ENCODE measurements around the gene AADACL4.

Gene AADACL4

DNA sequence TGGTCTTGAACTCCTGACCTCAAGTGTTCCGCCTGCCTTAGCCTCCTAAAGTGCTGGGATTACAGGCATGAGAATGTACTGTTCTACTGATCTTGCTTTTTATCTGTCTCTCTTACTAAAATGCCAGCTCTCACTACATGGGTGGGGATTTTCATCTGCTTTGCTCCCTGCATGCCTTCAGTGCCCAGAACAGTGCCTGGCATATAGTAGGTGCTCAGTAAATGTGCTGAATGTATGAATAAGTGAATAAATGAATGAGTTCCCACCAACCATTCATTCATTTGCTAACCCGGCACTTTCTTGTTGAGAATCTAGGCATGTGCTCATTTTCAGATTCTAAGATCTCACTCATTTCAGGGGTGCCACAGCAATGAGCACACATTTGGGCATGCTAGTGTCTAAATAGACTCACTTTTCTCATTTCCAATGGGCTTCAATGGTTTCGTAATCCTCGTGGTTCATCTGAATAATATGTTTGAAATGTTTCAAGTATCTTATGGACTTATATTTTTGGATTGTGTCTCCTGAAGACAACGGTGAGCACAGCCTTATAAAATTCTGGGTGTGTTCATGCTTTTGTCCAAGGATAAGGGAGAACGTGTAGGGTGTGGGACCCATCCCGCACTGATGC, 33.5 kb upstream of the AADACL4 start:
- TF ChIP-seq, protein P1, sequence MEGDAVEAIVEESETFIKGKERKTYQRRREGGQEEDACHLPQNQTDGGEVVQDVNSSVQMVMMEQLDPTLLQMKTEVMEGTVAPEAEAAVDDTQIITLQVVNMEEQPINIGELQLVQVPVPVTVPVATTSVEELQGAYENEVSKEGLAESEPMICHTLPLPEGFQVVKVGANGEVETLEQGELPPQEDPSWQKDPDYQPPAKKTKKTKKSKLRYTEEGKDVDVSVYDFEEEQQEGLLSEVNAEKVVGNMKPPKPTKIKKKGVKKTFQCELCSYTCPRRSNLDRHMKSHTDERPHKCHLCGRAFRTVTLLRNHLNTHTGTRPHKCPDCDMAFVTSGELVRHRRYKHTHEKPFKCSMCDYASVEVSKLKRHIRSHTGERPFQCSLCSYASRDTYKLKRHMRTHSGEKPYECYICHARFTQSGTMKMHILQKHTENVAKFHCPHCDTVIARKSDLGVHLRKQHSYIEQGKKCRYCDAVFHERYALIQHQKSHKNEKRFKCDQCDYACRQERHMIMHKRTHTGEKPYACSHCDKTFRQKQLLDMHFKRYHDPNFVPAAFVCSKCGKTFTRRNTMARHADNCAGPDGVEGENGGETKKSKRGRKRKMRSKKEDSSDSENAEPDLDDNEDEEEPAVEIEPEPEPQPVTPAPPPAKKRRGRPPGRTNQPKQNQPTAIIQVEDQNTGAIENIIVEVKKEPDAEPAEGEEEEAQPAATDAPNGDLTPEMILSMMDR (IDR thresholded peaks at IDR 0.05; ENCODE audit: low read depth, low read length, missing control alignments) = no peak
- no peak for DNase-seq (ENCODE audit: low read depth)
- H3K4me3 ChIP-seq (ENCODE audit: low read depth, low read length) = no peak overlapping the region

DNA sequence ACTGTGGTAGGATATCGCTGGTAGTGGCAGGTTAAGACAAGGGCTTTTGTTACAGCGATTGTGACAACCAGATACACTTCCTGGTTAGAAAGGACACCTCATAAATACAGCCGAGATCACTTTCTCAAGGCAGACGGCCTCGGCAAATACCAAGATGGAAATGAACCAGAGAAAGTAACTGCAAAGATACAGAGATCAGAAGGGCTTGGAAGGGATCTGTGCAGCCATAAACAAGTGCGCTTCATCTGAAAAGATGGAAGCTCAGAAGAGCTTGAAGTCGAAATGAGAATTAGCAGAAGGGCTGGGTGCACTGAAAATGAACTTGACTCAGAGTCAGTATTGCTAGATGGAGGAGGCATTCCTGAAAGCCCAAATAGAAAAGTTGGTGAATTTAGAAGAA, 32.9 kb upstream of the AADACL4 start:
- DNase-seq (ENCODE audit: low read depth) = no peak
- TF ChIP-seq, protein P1 (IDR thresholded peaks at IDR 0.05; ENCODE audit: low read depth, low read length, missing control alignments) = no peak
- H3K4me3 ChIP-seq (ENCODE audit: low read depth, low read length) = no peak overlapping the region

DNA sequence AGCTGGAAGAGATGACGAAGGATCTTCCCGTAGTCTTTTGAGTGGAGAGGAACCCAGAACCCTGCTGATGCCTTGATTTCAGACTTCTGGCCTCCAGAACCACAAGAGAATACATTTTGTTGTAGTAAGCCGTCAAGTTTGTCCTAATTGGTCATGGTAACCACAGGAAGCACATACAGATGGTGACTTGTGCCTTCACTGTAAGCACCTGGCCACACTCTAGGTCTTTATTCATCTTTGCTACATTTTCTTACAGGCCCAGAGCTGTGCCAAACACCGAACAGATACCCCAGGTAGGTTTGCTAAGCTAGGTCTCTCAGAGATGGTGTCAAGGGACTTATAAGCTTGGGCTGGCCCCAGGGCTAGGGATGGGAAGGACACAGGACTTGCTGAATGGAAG, 30.7 kb upstream of the AADACL4 start:
- no peak overlapping the region for H3K4me3 ChIP-seq (ENCODE audit: low read depth, low read length)
- TF ChIP-seq, protein P1 (IDR thresholded peaks at IDR 0.05; ENCODE audit: low read depth, low read length, missing control alignments) = no peak
- DNase-seq (ENCODE audit: low read depth) = no peak

DNA sequence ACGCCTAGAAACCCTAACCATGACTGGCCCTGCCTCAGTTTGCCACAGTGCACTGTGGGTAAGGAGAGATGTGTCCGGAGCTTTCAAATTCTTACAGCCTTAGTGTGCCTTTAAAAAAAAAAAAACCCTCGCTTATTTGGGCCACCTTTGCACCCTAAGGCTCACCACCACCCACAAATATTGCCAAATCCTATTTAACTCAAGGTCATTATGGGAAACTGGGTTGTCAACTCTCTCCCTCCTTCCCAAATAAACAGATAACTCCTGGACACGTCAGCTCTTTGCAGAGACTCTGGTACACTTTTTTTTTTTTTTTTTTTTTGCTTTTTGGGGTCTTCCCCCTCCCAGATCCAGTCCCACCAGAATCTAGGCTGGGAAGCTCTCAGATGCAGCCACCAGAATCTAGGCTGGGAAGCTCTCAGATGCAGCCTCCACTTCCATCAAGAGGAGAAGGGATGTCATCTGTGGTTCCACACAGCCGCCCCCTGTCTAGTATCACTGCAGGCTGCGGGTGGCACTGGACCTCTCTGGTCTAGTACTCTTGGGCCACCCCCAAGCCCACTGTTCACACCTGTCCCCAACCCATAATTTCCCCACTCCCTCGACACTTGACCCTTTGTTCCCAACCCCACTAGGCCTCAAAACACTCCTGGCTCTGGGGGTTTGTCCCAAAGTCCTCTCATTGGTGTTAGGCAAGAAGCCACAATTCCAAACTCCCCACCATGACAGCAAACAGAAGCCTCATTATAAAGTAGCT, 29.3 kb upstream of the AADACL4 start:
- DNase-seq (ENCODE audit: low read depth) = no peak
- TF ChIP-seq, protein P1 (IDR thresholded peaks at IDR 0.05; ENCODE audit: low read depth, low read length, missing control alignments) = no peak
- no peak overlapping the region for H3K4me3 ChIP-seq (ENCODE audit: low read depth, low read length)

DNA sequence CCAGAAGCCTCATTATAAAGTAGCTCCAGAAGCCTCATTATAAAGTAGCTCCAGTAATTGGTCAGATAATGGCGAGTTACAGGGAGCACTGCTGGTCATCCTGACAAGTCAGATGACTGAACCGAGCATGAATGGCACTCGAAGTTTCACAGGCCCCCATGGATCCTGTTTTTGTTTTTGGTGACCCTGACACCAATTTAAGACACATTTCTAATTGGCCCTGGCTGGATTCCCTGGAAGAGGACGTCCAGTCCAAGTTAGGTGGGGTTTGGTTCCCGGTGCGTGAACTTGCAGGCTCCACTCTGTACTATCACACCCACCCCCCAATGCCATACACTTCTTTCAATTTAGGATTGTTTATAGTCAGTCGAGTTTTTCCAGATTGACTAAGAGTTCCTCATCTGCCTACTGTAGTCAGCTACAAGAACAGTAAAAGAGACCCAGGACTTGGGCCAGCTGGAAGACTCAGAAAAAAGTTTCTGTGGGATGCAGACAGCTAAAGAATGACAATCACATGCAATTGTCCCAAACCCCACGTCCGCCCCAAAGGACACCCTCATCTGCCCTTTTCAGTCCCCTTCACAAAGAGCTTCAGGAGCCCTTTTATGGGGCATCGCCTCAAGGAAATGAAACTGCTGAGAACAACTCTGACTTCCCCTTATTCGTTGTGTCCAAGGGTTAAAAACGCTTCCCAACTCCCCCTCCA, 28.6 kb upstream of the AADACL4 start:
- TF ChIP-seq, protein P1 (IDR thresholded peaks at IDR 0.05; ENCODE audit: low read depth, low read length, missing control alignments) = no peak
- no peak overlapping the region for H3K4me3 ChIP-seq (ENCODE audit: low read depth, low read length)
- no peak for DNase-seq (ENCODE audit: low read depth)

DNA sequence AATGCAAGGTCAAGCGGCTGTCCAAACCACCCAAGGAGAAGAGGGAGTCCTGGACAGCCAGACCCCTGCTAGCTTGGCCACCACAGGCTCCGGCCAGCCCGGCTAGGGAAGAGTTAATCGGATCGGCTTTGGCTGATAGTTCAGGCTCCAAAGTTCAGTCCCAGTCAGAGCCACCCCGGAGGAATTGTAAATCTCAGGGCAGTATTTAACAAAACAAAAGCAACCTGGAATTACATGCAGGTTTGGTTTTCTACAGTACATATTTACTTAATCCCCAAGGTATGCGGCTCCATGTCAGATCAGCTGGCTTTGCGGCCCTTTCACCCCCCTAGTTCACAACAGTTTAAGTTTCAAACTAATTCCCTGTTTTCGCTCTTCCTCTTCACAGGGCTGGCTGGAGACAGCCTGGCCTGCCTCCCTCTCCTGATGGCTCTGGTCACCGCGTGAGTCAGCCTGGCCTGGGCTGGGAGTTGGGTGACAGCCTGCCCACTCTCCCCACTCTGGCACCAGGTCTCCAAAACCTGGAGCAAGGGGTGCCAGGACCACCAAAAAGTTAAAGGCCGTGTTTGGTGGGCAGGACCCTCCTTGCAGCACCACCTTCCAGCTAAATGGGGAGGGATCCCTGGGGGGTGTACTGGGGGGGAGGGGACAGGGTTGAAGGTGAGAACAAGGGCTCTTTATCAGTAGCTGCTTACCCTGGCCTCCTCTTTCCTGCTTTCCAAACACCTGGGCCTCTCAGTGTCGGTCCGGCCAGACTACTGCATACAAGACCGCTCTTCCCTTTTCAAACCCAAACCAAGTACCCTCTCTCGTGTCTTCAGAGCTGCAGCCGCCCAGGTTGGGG, 27.8 kb upstream of the AADACL4 start:
- TF ChIP-seq, protein P1 (IDR thresholded peaks at IDR 0.05; ENCODE audit: low read depth, low read length, missing control alignments) = no peak
- DNase-seq (ENCODE audit: low read depth) = no peak
- H3K4me3 ChIP-seq (ENCODE audit: low read depth, low read length) = no peak overlapping the region
